Mucosa of descending colon (tissue), 3 donors: ENCODE data around the gene CTR9. TPM values are rescaled to one million over a fixed set of nuclear protein-coding genes. Genes with fewer than 3 reads are reported as not detected.
"Not testable (repeated sequence)": the region's sequence is repeated elsewhere in the genome, so short reads cannot be mapped to it uniquely, and the experiment has no call there.

Experiments used
- ATAC-seq: fragments of 200-7000 bp; cut with Tn5 transposase; one replicate; pipeline ENCODE4 v1.9.1; 2020; ENCODE audit warnings: mild to moderate bottlenecking, moderate library complexity
- DNase-seq, 3 donors: peaks; one replicate each; pipeline ENCODE4 v3.0.0-alpha.2; 2020
- H3K36me3 ChIP-seq: fragments of 200-600 bp; one replicate; pipeline ENCODE4 v1.8.0; 2021; ENCODE audit warnings: low read depth, mild to moderate bottlenecking
- H3K4me1 ChIP-seq: fragments of 200-600 bp; one replicate; pipeline ENCODE4 v1.8.0; 2021; ENCODE audit warnings: low read depth, mild to moderate bottlenecking
- H3K4me3 ChIP-seq: fragments of 200-600 bp; one replicate; pipeline ENCODE4 v1.8.0; 2021; ENCODE audit warnings: mild to moderate bottlenecking
- H3K9me3 ChIP-seq: fragments of 200-600 bp; one replicate; pipeline ENCODE4 v1.8.0; 2021; ENCODE audit warnings: mild to moderate bottlenecking
- CTCF ChIP-seq: fragments of 200-600 bp; IDR thresholded peaks from one replicate; pipeline ENCODE4 v1.8.0; 2022; ENCODE audit warnings: antibody characterized with exemption, mild to moderate bottlenecking
- intact Hi-C, 2 donors: fragments of 100-400 bp; cut with DNase I in 1 of 2; cut with micrococcal nuclease in 1 of 2; formaldehyde crosslinking; loops; one replicate each; pipeline versions ENCODE4 v1.11.0 to v1.11.1; 2022; cut with DNase I, micrococcal nuclease
- total RNA-seq, 3 donors: library from RNA; stranded (reverse); fragmentation: NEBNext Ultra II Directional in 2 of 3; extraction: Animal tissue kit (Norgen Biotek cat#: 25700) in 2 of 3; gene quantifications; one replicate each; pipeline versions ENCODE4 v1.2.1 to v1.2.4, GENCODE V29; 2021 to 2023
- donor health status: DM: no; HTN: no; CAD: no; lungs with moderate emphysema.
- donor health status: DM: no; HTN: no; CAD: no.
- donor health status: DM: no; HTN: yes; CAD: no.

Gene CTR9
- total RNA-seq, 3 donors from 2014 or later, result 27.1 to 30.9 (median 27.4) TPM

- intact Hi-C loops, result loop anchor here (5.0 to 10.0 kb wide), 3 partner anchors 48 to 125 kb away; partner anchors contain the start of gene ZBED5 (in 1 of the 2)
Measured at GRCh38 chr11:10809373-10810160, 58.5 kb downstream of the CTR9 start.

GRCh38 chr11:10813945-10814344, 62.9 kb downstream of the CTR9 start:
- H3K9me3 ChIP-seq, result no peaks in the 10 kb centered on the region
- H3K4me1 ChIP-seq, result no peaks in the 10 kb centered on the region
- no peak for DNase-seq
- intact Hi-C loops, result no loop called here
- ATAC-seq, result no peak
- TF ChIP-seq CTCF, result no peak
- H3K36me3 ChIP-seq, result no peaks in the 10 kb centered on the region
- H3K4me3 ChIP-seq, result no peak overlapping the region

More at GRCh38 chr11:10809373-10810160, 58.5 kb downstream of the CTR9 start:
- Histone ChIP-seq H3K36me3 (peaks cover 8% of the 10 kb centered on the region), H3K4me1 (peaks cover 28% of the 10 kb centered on the region), H3K9me3 (no peaks in the 10 kb centered on the region), H3K4me3 (peak overlapping the region; percentile 100)
- no peak for TF ChIP-seq CTCF
- DNase-seq (peak; percentile 63 to 74 (median 73)), ATAC-seq (peak; percentile 24)

DNA sequence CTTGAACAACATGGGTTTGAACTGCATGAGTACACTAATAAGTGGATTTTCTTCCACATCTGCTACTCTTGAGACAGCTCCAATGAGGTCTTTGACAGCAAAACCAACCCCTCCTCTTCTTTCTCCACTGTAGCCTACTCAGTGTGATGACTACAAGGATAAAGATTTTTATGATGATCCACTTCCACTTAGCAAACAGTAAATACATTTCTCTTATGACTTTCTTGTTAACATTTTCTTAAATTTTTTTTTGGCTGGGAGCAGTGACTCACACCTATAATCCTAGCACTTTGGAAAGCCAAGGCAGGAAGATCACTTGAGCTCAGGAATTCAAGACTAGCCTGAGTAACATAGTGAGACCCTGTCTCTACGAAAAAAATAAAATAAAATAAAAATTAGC, 67.5 kb downstream of the CTR9 start:
- ATAC-seq, result peak; percentile 24
- intact Hi-C loops, result no loop called here
- no peak for DNase-seq
- H3K36me3 ChIP-seq, result no peaks in the 10 kb centered on the region
- no peak overlapping the region for H3K4me3 ChIP-seq
- H3K9me3 ChIP-seq, result no peaks in the 10 kb centered on the region
- peaks cover 4% of the 10 kb centered on the region for H3K4me1 ChIP-seq
- no peak for TF ChIP-seq CTCF

GRCh38 chr11:10822491-10822890, 71.4 kb downstream of the CTR9 start:
- DNase-seq, intact Hi-C loops, H3K36me3 ChIP-seq, H3K4me1 ChIP-seq, H3K9me3 ChIP-seq, ATAC-seq, H3K4me3 ChIP-seq: not testable (repeated sequence)

- peak; percentile 81 for ATAC-seq
- intact Hi-C loops, result no loop called here
- Histone ChIP-seq H3K4me1 (peaks cover 4% of the 10 kb centered on the region), H3K9me3 (no peaks in the 10 kb centered on the region), H3K36me3 (no peaks in the 10 kb centered on the region), H3K4me3 (no peak overlapping the region)
- DNase-seq, result no peak
- no peak for TF ChIP-seq CTCF
Measured at GRCh38 chr11:10823152-10823579, 72.1 kb downstream of the CTR9 start.

DNA sequence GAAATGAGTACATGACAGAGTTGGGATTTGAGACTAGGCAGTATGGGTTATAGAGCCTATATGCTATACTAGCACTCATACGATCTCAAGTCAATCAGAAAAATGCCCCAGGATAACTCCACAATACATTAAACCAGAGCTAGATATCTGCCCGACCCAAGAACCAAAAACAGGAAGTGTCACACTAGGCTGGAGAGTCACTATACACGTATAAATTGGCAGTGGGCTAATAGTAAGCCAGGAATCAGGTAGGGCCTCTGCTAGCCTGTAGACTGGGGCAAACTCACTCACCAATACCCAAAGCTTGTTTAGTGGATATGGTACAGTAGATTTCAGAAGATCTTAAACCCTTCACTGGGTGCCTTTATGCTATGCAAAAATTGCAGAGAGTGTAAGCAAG, 73.8 kb downstream of the CTR9 start:
- Histone ChIP-seq H3K4me1 (peaks cover 4% of the 10 kb centered on the region), H3K36me3 (no peaks in the 10 kb centered on the region), H3K9me3 (no peaks in the 10 kb centered on the region), H3K4me3 (no peak overlapping the region)
- intact Hi-C loops, result no loop called here
- DNase-seq, result no peak
- peak; percentile 40 for ATAC-seq
- no peak for TF ChIP-seq CTCF
